ENCODE measurements around the gene NDRG4. TPM values are rescaled to one million over a fixed set of nuclear protein-coding genes. Genes with fewer than 3 reads are reported as not detected.

The NDRG4 gene
- total and polyA plus RNA-seq, 2 of the 13 experiments (the other 11 are each of a cell fraction or from before 2014, with no cell fraction given) = 1.7 to 2.7 TPM

DNA sequence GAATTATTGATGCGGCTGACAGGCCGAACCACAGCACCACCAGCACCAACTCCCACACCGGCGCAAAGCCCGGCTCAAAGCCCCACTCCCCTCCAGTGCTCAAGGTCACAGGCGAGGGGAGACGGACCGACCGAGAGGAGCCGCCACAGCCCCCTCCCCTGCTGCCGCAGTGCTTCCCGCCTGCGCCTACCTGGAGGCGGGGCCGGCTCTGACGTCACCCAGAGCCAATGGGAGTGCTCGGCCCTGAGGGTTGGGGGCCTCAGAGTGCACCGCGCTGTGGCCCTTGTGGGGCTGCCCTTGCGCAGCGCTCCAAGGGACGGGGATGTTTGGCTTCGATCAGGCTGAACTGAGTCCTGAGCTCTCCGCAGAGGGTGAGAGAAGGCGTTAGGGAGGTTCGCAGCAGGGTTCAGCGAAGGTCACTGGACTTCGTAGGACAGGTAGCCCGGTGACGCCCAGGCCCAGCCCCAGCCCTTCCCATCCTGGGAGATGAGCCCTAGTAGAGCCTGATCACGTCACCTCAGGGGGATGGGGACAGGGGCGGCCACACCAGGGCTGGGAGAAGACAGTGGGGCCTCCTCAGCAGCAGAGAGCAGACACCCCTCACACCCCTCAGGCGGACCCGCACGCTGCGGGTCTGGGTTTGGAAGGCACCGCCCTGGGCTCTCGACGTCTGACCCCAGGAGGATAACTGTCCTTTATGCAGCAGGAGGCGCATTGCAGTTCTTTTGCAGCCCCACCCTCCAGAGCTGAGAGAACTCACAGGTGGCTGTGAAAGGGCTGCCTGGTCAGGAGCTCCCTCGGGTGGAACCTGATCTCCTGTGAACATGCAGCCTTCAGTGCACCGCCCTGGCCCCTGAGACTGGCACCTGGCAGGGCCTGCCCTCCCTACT lies 1.5 kb downstream of the NDRG4 start (continued):
- TF ChIP-seq, protein P1, sequence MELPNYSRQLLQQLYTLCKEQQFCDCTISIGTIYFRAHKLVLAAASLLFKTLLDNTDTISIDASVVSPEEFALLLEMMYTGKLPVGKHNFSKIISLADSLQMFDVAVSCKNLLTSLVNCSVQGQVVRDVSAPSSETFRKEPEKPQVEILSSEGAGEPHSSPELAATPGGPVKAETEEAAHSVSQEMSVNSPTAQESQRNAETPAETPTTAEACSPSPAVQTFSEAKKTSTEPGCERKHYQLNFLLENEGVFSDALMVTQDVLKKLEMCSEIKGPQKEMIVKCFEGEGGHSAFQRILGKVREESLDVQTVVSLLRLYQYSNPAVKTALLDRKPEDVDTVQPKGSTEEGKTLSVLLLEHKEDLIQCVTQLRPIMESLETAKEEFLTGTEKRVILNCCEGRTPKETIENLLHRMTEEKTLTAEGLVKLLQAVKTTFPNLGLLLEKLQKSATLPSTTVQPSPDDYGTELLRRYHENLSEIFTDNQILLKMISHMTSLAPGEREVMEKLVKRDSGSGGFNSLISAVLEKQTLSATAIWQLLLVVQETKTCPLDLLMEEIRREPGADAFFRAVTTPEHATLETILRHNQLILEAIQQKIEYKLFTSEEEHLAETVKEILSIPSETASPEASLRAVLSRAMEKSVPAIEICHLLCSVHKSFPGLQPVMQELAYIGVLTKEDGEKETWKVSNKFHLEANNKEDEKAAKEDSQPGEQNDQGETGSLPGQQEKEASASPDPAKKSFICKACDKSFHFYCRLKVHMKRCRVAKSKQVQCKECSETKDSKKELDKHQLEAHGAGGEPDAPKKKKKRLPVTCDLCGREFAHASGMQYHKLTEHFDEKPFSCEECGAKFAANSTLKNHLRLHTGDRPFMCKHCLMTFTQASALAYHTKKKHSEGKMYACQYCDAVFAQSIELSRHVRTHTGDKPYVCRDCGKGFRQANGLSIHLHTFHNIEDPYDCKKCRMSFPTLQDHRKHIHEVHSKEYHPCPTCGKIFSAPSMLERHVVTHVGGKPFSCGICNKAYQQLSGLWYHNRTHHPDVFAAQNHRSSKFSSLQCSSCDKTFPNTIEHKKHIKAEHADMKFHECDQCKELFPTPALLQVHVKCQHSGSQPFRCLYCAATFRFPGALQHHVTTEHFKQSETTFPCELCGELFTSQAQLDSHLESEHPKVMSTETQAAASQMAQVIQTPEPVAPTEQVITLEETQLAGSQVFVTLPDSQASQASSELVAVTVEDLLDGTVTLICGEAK (IDR thresholded peaks at IDR 0.05) = no peak
- TF ChIP-seq, protein P1 (CRISPR knock-in tag; IDR thresholded peaks at IDR 0.05) = 0 out of 2 replicates have a peak, but pooled peaks have one; percentile 21
- no peak for TF ChIP-seq TFE3 (CRISPR knock-in tag; IDR thresholded peaks at IDR 0.05)
- TF ChIP-seq ZSCAN5A (CRISPR knock-in tag; IDR thresholded peaks at IDR 0.05; ENCODE audit: borderline replicate concordance) = no peak
- peak; percentile 64; the same call in 1 of the 2 replicates for TF ChIP-seq SRY (CRISPR knock-in tag; IDR thresholded peaks at IDR 0.05)
- TF ChIP-seq ZNF530 (CRISPR knock-in tag; IDR thresholded peaks at IDR 0.05; ENCODE audit: low read depth) = no peak
- TF ChIP-seq ZSCAN21 (CRISPR knock-in tag; IDR thresholded peaks at IDR 0.05; ENCODE audit: borderline replicate concordance) = peak; percentile 44; the same call in 1 of the 2 replicates
- TF ChIP-seq ZBTB21 (CRISPR knock-in tag; IDR thresholded peaks at IDR 0.05) = 0 out of 2 replicates have a peak, but pooled peaks have one; percentile 17
- 0 out of 2 replicates have a peak, but pooled peaks have one; percentile 5 for TF ChIP-seq ZBTB33 (CRISPR knock-in tag; IDR thresholded peaks at IDR 0.05)
- no peak for TF ChIP-seq ZNF564 (CRISPR knock-in tag; IDR thresholded peaks at IDR 0.05)
- 0 out of 2 replicates have a peak, but pooled peaks have one; percentile 15 for TF ChIP-seq ZSCAN29 (CRISPR knock-in tag; conservative IDR thresholded peaks at IDR 0.05)
- TF ChIP-seq ZZZ3 (CRISPR knock-in tag; IDR thresholded peaks at IDR 0.05; ENCODE audit: borderline replicate concordance) = no peak
- peak; percentile 57 for TF ChIP-seq SAP130 (CRISPR knock-in tag; IDR thresholded peaks at IDR 0.05; ENCODE audit: low read depth)
- TF ChIP-seq HDAC1 (CRISPR knock-in tag; IDR thresholded peaks at IDR 0.05) = no peak
